GM12873 (cell line): ENCODE data around the gene SNRNP25.

Source experiments
- CTCF ChIP-seq: IDR thresholded peaks from 2 replicates; pipeline ENCODE4 v1.5.1; 2012; ENCODE audit warnings: low read depth, mild to moderate bottlenecking, moderate library complexity, low read length, control low read depth; ENCODE audit not compliant: insufficient read depth; ENCODE audit errors: missing control alignments

The SNRNP25 gene

GRCh38 chr16:71540-72401, 18.1 kb downstream of the SNRNP25 start:
- no peak for TF ChIP-seq CTCF

GRCh38 chr16:72561-73548, 19.2 kb downstream of the SNRNP25 start, which contains the start of gene RHBDF1:
RHBDF1 (minus strand) TSS chr16:72631; CDS start chr16:65015, 7,616 bp downstream.
- no peak for TF ChIP-seq CTCF

GRCh38 chr16:74051-74746, 20.6 kb downstream of the SNRNP25 start:
- no peak for TF ChIP-seq CTCF

- TF ChIP-seq CTCF: no peak
Observed at GRCh38 chr16:74747-75334, 21.2 kb downstream of the SNRNP25 start.

GRCh38 chr16:75580-76501, 22.2 kb downstream of the SNRNP25 start:
- no peak for TF ChIP-seq CTCF
